Brain microvascular endothelial cell (primary cell): ENCODE results near the gene ROR2.

Experiments
- DNase-seq: peaks from one replicate; pipeline ENCODE4 v3.0.0-alpha.2; 2020
- H3K27ac ChIP-seq: fragments of 250-450 bp; sonication (Bioruptor Pico); 2 replicates; pipeline ENCODE4 v1.5.1; 2020; ENCODE audit warnings: mild to moderate bottlenecking, moderate library complexity
- H3K27me3 ChIP-seq: fragments of 250-450 bp; sonication (Bioruptor Pico); replicated peaks from 2 replicates; pipeline ENCODE4 v1.5.1; 2020; ENCODE audit warnings: mild to moderate bottlenecking
- H3K36me3 ChIP-seq: fragments of 250-450 bp; sonication (Bioruptor Pico); replicated peaks from 2 replicates; pipeline ENCODE4 v1.5.1; 2020; ENCODE audit warnings: mild to moderate bottlenecking
- H3K4me3 ChIP-seq: 2 replicates; pipeline ENCODE4 v1.5.1; 2011; ENCODE audit warnings: low read depth, mild to moderate bottlenecking, control low read depth, low read length, moderate library complexity
- in situ Hi-C: cut with HindIII; loops from 2 replicates; pipeline ENCODE4 v1.10.0; 2017; ENCODE audit warnings: low sequenced_read_pairs, low pct_ligation_motif_present
- TF ChIP-seq, protein P1 (sequence below): IDR thresholded peaks from 2 replicates; pipeline ENCODE4 v1.5.1; 2011; ENCODE audit warnings: low read depth, mild to moderate bottlenecking, moderate library complexity, low read length, control low read depth, inconsistent platforms; ENCODE audit errors: missing control alignments

ROR2 gene

GRCh38 chr9:91558395-91558794, 391.6 kb downstream of the ROR2 start:
- no peak for DNase-seq
- Histone ChIP-seq H3K4me3 (no peak overlapping the region), H3K27ac (no peak overlapping the region), H3K36me3 (no peaks in the 10 kb centered on the region), H3K27me3 (no peaks in the 10 kb centered on the region)
- in situ Hi-C loops: no loop called here
- TF ChIP-seq, protein P1, sequence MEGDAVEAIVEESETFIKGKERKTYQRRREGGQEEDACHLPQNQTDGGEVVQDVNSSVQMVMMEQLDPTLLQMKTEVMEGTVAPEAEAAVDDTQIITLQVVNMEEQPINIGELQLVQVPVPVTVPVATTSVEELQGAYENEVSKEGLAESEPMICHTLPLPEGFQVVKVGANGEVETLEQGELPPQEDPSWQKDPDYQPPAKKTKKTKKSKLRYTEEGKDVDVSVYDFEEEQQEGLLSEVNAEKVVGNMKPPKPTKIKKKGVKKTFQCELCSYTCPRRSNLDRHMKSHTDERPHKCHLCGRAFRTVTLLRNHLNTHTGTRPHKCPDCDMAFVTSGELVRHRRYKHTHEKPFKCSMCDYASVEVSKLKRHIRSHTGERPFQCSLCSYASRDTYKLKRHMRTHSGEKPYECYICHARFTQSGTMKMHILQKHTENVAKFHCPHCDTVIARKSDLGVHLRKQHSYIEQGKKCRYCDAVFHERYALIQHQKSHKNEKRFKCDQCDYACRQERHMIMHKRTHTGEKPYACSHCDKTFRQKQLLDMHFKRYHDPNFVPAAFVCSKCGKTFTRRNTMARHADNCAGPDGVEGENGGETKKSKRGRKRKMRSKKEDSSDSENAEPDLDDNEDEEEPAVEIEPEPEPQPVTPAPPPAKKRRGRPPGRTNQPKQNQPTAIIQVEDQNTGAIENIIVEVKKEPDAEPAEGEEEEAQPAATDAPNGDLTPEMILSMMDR: no peak

DNA sequence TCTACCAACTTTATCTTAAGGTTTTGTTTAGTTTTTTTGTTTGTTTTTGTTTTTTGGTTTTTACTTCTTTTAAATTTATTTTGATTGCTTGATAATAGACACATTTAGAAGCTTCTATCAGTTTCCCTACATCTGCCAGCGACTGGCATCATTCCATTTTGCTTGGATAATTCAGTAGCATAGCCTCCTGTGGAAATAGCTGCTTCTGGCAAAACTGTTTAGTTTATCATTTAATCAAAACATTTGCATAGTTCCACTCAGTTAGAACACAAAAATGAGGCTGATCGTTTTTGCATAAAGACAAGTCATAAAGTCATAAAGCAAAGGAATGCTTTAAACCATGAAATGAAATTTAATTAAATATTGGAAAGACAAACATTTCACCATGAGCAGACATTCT, 392.7 kb downstream of the ROR2 start:
- Histone ChIP-seq H3K27ac (no peak overlapping the region), H3K4me3 (no peak overlapping the region), H3K36me3 (no peaks in the 10 kb centered on the region), H3K27me3 (no peaks in the 10 kb centered on the region)
- in situ Hi-C loops: no loop called here
- no peak for DNase-seq
- TF ChIP-seq, protein P1: no peak

- peak; percentile 25 for DNase-seq
- no peaks in the 10 kb centered on the region for H3K36me3 ChIP-seq
- in situ Hi-C loops: no loop called here
- no peak overlapping the region for H3K27ac ChIP-seq
- TF ChIP-seq, protein P1: no peak
- H3K4me3 ChIP-seq: no peak overlapping the region
- H3K27me3 ChIP-seq: no peaks in the 10 kb centered on the region
Observed at GRCh38 chr9:91555132-91555531, 394.9 kb downstream of the ROR2 start.

GRCh38 chr9:91549177-91549576, 400.9 kb downstream of the ROR2 start:
- Histone ChIP-seq H3K27ac (no peak overlapping the region), H3K36me3 (no peaks in the 10 kb centered on the region), H3K27me3 (no peaks in the 10 kb centered on the region), H3K4me3 (no peak overlapping the region)
- in situ Hi-C loops: no loop called here
- TF ChIP-seq, protein P1: no peak
- no peak for DNase-seq

DNA sequence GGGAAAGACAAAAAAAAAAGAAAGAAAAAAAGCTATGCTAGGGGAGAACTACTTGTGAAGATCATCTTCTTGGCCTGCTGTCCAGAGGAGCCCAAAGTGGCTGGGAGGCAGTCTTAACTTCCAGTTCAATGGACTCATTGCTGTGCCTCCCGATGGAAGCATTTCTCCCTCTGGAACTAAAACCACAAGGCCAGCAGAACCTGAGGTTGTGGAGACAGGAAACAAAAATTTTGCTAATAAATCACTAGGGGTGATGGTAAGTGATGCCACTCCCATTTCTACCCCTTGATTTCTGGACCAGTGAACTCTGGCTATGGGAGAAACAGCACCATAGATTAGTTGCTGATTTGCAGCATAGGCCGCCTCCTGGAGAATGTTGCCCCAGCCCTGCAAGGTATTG, 402.9 kb downstream of the ROR2 start:
- no peaks in the 10 kb centered on the region for H3K36me3 ChIP-seq
- H3K27ac ChIP-seq: peak overlapping the region; percentile 35
- TF ChIP-seq, protein P1: no peak
- H3K4me3 ChIP-seq: no peak overlapping the region
- in situ Hi-C loops: no loop called here
- DNase-seq: no peak
- H3K27me3 ChIP-seq: no peaks in the 10 kb centered on the region

DNA sequence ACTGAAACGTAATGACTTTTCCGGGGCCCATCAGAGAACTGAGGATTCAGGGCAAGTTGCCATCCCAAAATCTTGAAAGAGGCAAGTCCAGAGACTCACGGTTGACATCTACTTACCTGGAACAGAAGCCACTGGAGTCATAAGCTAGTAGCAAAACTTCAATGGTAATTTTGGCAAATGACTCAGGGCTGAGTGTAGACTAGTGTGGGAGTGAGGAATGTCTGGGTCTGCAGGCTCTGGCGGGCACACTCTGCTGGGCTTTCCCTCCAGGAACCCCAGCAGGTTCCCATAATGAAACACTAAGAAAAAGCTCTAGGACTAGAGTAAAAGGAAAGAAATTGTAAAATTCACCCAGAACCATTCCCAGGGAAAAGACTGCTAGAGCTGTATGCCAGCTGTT, 403.5 kb downstream of the ROR2 start:
- TF ChIP-seq, protein P1: no peak
- peak; percentile 76 for DNase-seq
- H3K4me3 ChIP-seq: no peak overlapping the region
- peak overlapping the region; percentile 35 for H3K27ac ChIP-seq
- in situ Hi-C loops: no loop called here
- no peaks in the 10 kb centered on the region for H3K27me3 ChIP-seq
- no peaks in the 10 kb centered on the region for H3K36me3 ChIP-seq
